Measurements from ENCODE around the gene SLC5A5. TPM values are rescaled to one million over a fixed set of nuclear protein-coding genes. Genes with fewer than 3 reads are reported as not detected.

The SLC5A5 gene
- total RNA-seq, 1 experiment from 2014 or later, result 6.3 TPM

DNA sequence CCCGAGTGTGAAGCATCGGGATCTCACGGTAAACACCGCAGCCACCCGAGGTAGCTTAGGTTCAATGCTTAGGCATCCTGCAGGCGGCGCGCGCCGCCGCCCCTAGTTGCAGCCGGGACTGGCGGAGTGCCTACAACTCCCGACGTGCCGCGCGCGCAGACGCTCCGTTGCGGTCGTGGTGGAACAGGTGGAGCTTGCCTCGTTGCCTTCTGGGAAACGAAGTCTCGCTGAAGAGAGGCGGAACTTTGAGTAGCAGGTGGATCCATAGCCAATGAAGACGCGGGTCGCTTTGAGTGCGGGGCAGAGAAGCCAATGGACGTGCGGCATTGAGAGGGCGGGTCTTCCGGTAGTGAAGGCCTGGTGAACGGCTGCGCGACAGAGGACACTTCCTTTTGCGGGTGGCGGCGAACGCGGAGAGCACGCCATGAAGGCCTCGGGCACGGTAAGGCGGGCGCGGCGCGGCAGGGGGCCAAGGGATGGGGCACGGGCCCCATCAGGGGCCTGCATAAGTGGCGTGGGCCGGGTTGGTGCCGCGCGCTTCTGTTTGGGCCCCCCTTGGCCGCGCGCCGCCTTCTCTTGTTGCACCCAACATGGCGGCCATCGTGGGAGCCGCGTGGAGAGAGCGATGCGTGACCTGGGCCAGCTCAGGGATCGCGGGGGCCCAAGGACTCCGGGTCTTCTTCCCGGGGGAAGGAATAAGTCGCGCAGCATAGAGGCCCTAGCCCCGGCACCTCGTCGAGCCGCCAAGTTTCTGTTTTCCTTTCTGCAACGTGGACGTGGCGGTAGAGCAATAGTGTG, 12.0 kb upstream of the SLC5A5 start, which contains the start of gene RPL18A:
TSS of gene RPL18A (plus strand) at position 378 of the 798 bp plus-strand sequence. CDS start at position 425, 47 bp downstream.
- ChIA-PET CTCF (interaction anchor here (0.6 to 1.2 kb wide), 8 partner anchors 12 to 389 kb away, joined by 3 to 13 read pairs (median 4); partner anchors contain the start of genes CCDC124 and SLC27A1), POLR2A (interaction anchor here (0.6 kb wide), 3 partner anchors 29 to 323 kb away, joined by 4 to 6 read pairs (median 5); no protein-coding TSS in a partner anchor)
- peak; percentile 97 for DNase-seq (ENCODE audit: low read depth, low spot score)
- peaks cover 17% of the 10 kb centered on the region for H3K36me3 ChIP-seq (ENCODE audit: control insufficient read depth, insufficient read depth, low read length)
- no peaks in the 10 kb centered on the region for H3K9me3 ChIP-seq (ENCODE audit: control insufficient read depth, insufficient read depth, low read depth, low read length)
- peaks cover 25% of the 10 kb centered on the region for H3K4me1 ChIP-seq (ENCODE audit: control insufficient read depth, insufficient read depth, low read length)
- BruUV-seq (replicated peaks), result no TSS peak
- H3K4me3 ChIP-seq (ENCODE audit: low read depth in 2 of 2, low read length in 2 of 2), result peak within 1 kb of the TSS; percentile 96 to 99
- H3K27me3 ChIP-seq (ENCODE audit: control insufficient read depth, insufficient read depth, low read length), result no peaks in the 10 kb centered on the region
- TF ChIP-seq TCF7L2 (IDR thresholded peaks at IDR 0.05; ENCODE audit: low read depth, low read length) (no peak), SIN3A (IDR thresholded peaks at IDR 0.05; ENCODE audit: borderline replicate concordance, insufficient read depth, low read depth, low read length) (no peak), POLR2AphosphoS5 (IDR thresholded peaks at IDR 0.05; ENCODE audit: low read depth, low read length) (peak; percentile 94)
- TF ChIP-seq, protein P1, sequence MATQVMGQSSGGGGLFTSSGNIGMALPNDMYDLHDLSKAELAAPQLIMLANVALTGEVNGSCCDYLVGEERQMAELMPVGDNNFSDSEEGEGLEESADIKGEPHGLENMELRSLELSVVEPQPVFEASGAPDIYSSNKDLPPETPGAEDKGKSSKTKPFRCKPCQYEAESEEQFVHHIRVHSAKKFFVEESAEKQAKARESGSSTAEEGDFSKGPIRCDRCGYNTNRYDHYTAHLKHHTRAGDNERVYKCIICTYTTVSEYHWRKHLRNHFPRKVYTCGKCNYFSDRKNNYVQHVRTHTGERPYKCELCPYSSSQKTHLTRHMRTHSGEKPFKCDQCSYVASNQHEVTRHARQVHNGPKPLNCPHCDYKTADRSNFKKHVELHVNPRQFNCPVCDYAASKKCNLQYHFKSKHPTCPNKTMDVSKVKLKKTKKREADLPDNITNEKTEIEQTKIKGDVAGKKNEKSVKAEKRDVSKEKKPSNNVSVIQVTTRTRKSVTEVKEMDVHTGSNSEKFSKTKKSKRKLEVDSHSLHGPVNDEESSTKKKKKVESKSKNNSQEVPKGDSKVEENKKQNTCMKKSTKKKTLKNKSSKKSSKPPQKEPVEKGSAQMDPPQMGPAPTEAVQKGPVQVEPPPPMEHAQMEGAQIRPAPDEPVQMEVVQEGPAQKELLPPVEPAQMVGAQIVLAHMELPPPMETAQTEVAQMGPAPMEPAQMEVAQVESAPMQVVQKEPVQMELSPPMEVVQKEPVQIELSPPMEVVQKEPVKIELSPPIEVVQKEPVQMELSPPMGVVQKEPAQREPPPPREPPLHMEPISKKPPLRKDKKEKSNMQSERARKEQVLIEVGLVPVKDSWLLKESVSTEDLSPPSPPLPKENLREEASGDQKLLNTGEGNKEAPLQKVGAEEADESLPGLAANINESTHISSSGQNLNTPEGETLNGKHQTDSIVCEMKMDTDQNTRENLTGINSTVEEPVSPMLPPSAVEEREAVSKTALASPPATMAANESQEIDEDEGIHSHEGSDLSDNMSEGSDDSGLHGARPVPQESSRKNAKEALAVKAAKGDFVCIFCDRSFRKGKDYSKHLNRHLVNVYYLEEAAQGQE (IDR thresholded peaks at IDR 0.05; ENCODE audit: insufficient read depth in 1 of 2, low read depth in 2 of 2, low read length in 1 of 2), result 0 out of 4 replicates have a peak, but pooled peaks of 1 of the 2 experiments have one; percentile 33
- TF ChIP-seq, protein P2, sequence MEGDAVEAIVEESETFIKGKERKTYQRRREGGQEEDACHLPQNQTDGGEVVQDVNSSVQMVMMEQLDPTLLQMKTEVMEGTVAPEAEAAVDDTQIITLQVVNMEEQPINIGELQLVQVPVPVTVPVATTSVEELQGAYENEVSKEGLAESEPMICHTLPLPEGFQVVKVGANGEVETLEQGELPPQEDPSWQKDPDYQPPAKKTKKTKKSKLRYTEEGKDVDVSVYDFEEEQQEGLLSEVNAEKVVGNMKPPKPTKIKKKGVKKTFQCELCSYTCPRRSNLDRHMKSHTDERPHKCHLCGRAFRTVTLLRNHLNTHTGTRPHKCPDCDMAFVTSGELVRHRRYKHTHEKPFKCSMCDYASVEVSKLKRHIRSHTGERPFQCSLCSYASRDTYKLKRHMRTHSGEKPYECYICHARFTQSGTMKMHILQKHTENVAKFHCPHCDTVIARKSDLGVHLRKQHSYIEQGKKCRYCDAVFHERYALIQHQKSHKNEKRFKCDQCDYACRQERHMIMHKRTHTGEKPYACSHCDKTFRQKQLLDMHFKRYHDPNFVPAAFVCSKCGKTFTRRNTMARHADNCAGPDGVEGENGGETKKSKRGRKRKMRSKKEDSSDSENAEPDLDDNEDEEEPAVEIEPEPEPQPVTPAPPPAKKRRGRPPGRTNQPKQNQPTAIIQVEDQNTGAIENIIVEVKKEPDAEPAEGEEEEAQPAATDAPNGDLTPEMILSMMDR (IDR thresholded peaks at IDR 0.05), result peak; percentile 94
- in situ Hi-C loops (cut with HindIII; ENCODE audit: low pct_unique_long_range_greater_than_20kb, low sequenced_read_pairs), result no loop called here
- H3K27ac ChIP-seq (ENCODE audit: low read length), result peak within 1 kb of the TSS; percentile 98
- peak; percentile 93 for ATAC-seq
- intact Hi-C loops (cut with micrococcal nuclease; ENCODE audit: unreplicated experiment), result loop anchor here (10.0 kb wide), 1 partner anchor 75 kb away; no protein-coding TSS in a partner anchor

DNA sequence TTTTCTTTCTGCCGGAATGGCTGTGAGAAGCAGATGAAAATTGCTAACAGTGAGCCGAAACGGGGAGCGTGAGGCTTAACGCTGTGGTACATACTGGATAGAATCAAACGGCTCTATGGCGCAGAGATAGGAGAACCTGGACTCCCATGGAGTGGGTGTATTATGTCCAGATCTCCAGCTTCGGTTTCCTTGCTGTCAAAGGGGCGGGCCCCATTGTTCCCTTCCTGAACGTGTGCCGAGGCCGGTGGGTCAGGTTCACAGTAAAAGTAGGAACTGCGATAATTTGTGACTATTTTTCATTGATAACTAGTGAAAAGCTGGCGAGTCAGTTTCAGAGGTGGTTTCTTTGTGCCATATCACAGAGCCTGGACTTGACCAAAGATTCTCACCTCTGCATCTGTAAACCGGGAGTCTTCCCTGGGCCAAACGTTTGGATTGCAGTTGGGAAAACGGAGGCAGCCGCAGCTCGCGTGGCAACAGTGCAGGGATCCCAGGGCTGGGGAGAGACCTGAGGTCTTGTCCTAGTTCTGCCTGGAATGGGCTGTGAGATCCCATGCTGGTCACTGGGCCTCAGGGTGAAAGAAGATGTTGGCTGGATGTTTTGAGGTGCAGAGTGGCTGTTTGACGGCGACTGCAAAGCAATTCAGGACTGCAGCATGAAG, 11.3 kb upstream of the SLC5A5 start:
- in situ Hi-C loops (cut with HindIII; ENCODE audit: low pct_unique_long_range_greater_than_20kb, low sequenced_read_pairs) (no loop called here), intact Hi-C loops (cut with micrococcal nuclease; ENCODE audit: unreplicated experiment) (no loop called here)
- BruUV-seq (replicated peaks), result TSS peak; percentile 86
- Histone ChIP-seq H3K27me3 (ENCODE audit: control insufficient read depth, insufficient read depth, low read length) (no peaks in the 10 kb centered on the region), H3K4me1 (ENCODE audit: control insufficient read depth, insufficient read depth, low read length) (peaks cover 25% of the 10 kb centered on the region), H3K9me3 (ENCODE audit: control insufficient read depth, insufficient read depth, low read depth, low read length) (no peaks in the 10 kb centered on the region), H3K27ac (ENCODE audit: low read length) (peak overlapping the region; percentile 98), H3K4me3 (ENCODE audit: low read depth in 2 of 2, low read length in 2 of 2) (peak overlapping the region; percentile 96 to 99), H3K36me3 (ENCODE audit: control insufficient read depth, insufficient read depth, low read length) (peaks cover 17% of the 10 kb centered on the region)
- CTCF ChIA-PET, result no interaction called here
- ATAC-seq (no peak), DNase-seq (ENCODE audit: low read depth, low spot score) (no peak)
- POLR2A ChIA-PET, result interaction anchor here (0.6 kb wide), 1 partner anchor 134 kb away, joined by 5 read pairs; no protein-coding TSS in a partner anchor
- TF ChIP-seq, protein P1 (IDR thresholded peaks at IDR 0.05; ENCODE audit: insufficient read depth in 1 of 2, low read depth in 2 of 2, low read length in 1 of 2), result no peak
- no peak for TF ChIP-seq POLR2AphosphoS5 (IDR thresholded peaks at IDR 0.05; ENCODE audit: low read depth, low read length)
- TF ChIP-seq SIN3A (IDR thresholded peaks at IDR 0.05; ENCODE audit: borderline replicate concordance, insufficient read depth, low read depth, low read length), result 0 out of 2 replicates have a peak, but pooled peaks have one; percentile 49
- no peak for TF ChIP-seq TCF7L2 (IDR thresholded peaks at IDR 0.05; ENCODE audit: low read depth, low read length)
- TF ChIP-seq, protein P2 (IDR thresholded peaks at IDR 0.05), result no peak
